ENCODE measurements around the gene AK5.

GRCh38 chr1:77375990-77376389 is 94.2 kb downstream of the AK5 start:
- TF ChIP-seq, protein P1, sequence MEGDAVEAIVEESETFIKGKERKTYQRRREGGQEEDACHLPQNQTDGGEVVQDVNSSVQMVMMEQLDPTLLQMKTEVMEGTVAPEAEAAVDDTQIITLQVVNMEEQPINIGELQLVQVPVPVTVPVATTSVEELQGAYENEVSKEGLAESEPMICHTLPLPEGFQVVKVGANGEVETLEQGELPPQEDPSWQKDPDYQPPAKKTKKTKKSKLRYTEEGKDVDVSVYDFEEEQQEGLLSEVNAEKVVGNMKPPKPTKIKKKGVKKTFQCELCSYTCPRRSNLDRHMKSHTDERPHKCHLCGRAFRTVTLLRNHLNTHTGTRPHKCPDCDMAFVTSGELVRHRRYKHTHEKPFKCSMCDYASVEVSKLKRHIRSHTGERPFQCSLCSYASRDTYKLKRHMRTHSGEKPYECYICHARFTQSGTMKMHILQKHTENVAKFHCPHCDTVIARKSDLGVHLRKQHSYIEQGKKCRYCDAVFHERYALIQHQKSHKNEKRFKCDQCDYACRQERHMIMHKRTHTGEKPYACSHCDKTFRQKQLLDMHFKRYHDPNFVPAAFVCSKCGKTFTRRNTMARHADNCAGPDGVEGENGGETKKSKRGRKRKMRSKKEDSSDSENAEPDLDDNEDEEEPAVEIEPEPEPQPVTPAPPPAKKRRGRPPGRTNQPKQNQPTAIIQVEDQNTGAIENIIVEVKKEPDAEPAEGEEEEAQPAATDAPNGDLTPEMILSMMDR (conservative IDR thresholded peaks at IDR 0.05; ENCODE audit: low read depth in 2 of 2), result no peak
- TF ChIP-seq JUNB (IDR thresholded peaks at IDR 0.05; ENCODE audit: unreplicated experiment) (no peak), POLR2AphosphoS5 (IDR thresholded peaks at IDR 0.05; ENCODE audit: low read depth) (no peak), CREB1 (CRISPR knock-in tag; IDR thresholded peaks at IDR 0.05; ENCODE audit: low read depth) (no peak)

All from GM23338 (cell line).